A204.1 (cell line): ENCODE measurements around the gene TCL1A.
"Not testable (repeated sequence)": the region's sequence is repeated elsewhere in the genome, so short reads cannot be mapped to it uniquely, and the experiment has no call there.

Source experiments
- FAIRE-seq: peaks from 2 replicates; lab custom pipeline; 2012; peaks lifted over from hg19 to GRCh38; lab: Jason Lieb, UNC

The TCL1A gene

DNA sequence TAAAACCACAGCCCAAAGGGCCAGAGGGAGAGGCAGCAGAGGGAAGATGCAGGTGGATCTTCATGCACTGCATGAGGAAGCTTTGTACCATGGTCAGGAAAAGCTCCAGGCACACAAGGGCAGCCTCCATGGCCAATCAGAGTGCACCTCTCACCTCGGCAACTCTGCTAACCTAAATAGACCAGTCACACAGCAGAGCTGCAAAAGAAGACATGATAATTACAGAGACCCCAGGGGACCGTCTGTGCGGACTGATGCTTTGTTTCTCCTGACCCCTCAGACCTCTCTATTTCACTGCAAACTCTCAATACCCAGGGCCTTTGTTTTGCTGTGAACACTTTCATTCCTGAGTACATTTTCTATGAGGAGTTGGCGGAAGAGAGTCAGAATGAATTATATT lies 38.4 kb downstream of the TCL1A start:
- no peak for FAIRE-seq

DNA sequence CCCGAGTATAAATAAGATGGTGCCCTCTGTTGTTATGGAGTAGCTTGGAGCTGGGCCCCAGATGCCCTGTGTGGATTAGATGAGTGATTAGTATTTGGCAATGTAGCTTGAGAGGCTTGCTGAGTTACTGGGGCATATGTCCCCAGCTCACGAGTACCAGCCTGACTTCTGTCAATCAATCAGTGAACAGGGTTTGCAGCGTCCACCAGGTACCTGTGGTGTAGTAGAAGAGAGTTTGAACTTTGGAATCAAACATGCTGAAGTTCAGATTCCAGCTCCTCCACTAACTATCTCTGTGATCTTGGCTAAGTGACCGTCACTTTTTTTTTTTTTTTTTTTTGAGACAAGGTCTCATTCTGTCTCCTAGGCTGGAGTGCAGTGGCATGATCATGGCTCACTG lies 39.3 kb downstream of the TCL1A start:
- no peak for FAIRE-seq

DNA sequence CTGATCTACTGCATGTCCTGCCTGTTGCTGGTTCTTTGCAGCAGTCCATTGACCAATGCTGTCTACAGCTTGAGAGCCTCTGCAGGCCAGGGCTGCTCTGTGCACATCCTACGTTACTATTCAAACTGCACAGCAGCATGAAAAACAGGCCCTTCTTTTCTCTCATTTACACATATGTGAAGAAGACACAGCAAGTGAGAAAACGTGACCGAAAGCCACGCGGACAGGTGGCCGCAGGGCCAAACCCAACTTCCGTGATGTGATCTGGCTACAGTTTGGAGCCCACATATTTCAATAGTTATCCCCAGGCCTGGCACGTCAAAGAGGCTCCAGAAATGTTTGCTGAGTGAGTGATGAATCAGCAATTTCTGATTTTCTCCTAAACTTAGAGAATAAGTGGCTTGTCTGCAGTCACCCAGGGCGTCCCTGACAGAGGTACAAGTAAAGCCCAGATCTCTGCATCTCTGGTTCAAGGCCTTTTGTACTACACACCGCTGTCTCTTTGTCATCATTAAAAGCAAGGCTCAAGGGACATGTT lies 45.6 kb downstream of the TCL1A start:
- no peak for FAIRE-seq

DNA sequence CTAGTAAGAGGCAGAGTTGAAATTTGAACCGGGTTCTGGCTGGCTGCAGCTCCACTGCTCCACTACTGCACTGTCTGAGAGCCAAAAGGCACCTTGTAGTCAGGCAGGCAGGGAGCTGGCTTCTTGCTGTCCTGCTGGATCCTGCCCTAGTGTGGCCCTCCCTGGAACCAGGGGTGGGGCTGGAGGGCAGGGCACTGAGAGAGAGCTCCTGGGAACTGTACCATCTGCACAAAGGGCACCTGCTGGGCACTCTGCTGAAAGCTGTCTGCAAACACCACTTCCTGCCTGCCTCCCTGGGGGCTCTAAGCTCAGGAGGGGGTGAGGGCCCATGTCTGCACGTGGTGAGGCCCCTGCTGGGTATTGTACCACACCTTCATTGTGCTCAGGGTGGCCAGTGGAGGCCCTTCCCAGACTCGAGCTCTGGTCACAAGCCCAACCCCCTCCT lies 46.7 kb downstream of the TCL1A start:
- FAIRE-seq, result no peak

DNA sequence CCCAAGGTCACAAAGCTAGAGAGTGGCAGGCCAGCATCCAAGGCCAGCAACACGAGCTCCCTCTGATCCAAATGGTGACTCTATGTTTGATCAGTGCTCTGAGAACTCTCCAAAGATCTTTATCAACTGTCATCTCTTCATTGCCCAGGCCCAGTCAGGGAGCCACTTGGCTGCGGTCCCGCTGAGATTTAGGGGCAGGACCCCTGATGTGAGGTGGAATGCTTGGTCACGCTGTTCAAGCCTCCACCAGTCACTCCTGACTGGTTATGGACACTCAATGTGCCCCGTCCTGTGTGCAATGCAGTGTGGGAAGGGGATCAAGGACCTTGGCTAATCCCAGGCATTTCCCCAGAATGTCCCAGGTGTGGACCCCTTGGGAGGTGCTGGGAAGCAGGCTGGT lies 47.5 kb downstream of the TCL1A start:
- no peak for FAIRE-seq

DNA sequence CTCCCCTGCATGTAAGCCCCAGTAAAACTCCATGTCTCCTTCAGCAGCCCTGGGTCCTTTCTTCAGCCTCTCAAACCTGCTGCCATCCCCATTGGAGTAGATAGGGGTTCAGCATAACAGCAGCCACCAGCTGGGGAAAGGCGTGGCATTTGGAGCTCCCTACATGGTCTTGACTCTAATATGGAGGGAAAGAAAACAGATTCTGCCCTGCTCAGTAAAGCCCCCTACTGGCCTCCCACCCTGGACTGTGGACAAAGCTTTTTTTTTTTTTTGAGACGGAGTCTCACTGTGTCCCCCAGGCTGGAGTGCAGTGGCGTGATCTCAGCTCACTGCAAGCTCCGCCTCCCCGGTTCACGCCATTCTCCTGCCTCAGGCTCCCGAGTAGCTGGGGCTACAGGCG lies 48.4 kb downstream of the TCL1A start:
- not testable (repeated sequence) for FAIRE-seq

DNA sequence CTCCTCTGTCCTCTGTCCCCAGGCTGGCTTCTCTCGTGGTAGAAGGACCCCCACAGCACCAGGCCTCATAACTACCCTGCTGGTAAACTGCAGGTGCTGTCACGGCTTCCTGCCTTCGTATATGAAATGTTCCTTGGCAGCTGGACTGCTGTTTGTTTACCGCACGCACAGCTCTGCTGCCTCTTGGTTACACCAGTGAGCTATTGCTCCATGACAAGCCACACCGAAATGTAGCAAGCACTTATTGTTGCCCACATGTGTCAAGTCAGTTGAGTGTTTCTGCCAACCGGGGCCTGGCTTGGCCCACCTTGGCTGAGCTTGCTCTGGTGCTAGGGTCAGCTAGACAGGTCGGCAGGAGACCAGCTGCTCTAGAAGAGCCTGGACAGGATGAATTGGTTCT lies 49.4 kb downstream of the TCL1A start:
- FAIRE-seq, result no peak

DNA sequence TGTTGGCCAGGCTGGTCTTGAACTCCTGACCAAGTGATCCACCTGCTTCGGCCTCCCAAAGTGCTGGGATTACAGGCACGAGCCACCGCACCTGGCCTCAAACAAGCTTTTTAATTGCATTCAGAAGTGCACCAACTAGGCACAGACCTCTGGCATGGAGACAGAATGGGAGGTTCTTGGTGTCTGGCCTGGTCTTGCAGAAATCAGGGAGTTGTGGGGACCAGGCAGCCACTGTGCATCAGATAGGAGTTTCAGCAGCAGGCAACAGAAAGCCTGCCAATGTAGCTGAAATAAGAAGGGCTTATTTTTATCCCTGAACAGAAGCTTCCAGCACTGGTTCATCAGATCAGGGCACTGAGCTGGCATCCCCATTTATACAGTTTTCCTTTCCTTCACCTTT lies 49.9 kb downstream of the TCL1A start:
- no peak for FAIRE-seq

DNA sequence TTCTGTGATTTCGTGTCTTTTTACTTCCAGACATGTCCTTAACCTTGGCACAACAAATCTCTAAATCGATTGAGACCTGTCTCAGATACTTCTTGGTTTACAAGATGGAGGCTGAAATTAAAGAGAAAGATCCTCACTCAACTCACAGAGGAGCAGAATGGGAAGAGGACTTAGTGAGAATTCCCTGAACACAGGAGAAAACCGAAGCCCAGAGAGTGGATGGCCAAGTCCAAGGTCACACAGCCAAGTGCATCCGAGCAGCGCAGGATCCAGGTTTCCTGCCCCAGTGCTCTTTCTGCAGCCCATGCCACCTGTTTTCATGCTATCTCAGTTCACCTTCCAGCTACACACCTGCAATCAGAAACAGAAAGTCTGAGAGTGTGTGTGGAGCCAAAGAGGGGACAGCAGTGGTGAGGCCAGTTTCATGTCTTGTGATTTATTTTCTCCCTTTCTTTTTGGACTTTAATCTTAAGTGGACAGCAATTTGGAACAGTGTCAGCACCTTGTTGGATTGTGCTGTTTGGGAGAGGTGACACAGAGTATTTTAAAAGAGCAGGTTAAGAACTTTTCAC lies 50.6 kb downstream of the TCL1A start:
- FAIRE-seq, result no peak

DNA sequence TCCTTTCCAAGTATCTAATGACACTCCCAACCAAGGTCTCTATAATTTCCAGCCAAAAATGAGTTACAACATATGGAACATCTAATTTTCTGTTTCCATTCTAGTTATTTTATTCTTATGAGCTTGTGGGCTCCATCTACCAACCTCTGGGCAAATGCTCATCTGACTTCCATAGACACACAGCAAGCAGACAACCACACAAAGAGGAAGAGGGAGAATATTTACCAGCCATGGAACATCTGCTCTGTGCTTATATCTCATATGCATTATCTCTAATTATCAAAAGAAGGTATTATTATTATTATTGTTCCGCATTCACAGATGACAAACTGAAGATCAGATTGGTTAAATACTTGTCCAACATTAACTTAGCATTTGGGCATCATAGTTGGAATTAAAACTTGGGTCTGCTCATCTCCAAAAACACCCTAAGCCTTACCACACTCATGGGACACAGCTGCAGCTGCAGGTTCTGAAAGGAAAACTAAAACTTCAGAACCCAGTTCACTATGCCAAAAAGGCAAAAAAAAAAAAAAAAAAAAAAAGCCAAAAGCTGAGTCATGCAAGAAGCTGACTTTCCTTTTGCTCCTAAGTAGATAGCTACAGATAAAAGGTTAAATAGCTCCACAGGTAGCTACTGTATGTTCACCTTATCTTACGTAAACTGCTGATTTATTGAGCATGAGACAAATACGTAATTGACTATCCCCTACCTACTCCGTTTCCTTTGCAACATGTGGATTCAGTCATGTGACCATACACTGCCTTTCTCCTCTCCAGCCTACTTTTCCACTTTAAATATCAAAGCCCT lies 51.3 kb downstream of the TCL1A start:
- FAIRE-seq, result no peak

DNA sequence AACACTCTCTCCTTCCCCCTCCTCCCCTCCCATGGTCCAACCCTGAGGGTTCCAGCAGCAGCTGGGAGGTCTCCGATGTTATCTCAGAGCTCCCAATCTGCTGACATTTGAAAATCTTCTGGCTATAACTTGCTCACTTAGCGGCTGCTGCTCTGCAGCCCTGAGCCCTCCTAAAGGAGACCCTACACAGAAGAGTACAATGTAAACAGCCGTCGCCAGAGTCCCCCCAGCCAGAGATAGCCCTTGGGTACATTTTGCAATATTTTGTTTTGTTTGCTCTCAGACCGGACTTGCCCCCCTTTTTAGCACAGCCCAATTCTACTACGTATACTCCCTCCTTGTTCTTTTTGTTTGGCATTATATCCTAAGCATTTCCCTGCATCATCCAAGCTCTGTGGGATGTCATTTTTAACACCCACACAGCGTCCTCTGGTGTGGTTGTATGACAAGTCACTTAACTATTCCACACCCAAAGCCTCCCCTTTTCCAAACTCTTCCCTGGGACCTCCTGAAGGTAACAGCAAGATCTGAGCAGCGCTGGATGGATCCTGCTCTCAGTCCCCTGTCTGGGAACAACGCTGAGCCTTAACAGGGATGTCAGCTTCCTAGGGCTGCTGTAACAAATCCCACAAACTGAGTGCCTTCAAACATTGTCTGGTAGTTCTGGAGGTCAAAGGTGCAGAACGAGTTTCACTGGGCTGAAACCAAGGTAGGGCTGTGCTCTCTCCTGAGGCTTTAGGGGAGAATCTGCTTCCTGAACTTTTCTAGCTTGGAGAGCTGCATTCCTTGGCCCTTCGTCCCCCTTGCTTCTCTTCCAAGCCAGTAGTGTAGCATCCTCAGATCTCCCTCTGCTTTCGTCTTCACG lies 53.0 kb downstream of the TCL1A start:
- no peak for FAIRE-seq

DNA sequence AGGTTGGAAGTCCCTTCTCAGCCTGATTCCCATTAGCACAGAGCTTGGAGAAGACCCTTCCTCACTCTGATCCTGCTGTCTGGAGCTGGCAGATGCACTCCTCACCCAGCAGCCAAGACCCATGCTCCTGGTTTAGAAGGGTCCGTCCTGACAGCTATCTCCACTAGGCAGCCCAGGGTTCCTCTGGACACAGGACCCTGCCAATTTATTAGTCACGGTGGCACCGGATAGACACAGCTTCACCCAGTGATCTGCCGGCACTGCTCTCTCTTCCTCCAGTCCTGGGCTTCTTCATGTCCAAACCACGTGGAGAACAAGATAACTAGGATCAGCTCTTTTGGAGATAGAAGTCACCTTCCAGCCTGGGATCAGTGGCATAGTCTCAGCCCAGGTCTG lies 53.9 kb downstream of the TCL1A start:
- FAIRE-seq, result no peak
